Skin epidermis (tissue), 12 donors: Measurements from ENCODE around the gene PSMD12.
"Not testable (repeated sequence)": the region's sequence is repeated elsewhere in the genome, so short reads cannot be mapped to it uniquely, and the experiment has no call there.

ENCODE experiments used
- H3K27ac ChIP-seq, 21 experiments: fragments of 200-600 bp; sonication (generic) in 11 of 21; one replicate each; pipeline ENCODE4 v1.5.0; 2020; ENCODE audit warnings: mild to moderate bottlenecking in 3 of 21, inconsistent platforms in 2 of 21, moderate library complexity in 2 of 21
- H3K4me3 ChIP-seq, 7 experiments: fragments of 200-600 bp; sonication (generic) in 2 of 7; one replicate each; pipeline ENCODE4 v1.5.0; 2020; ENCODE audit warnings: inconsistent platforms in 2 of 7, mild to moderate bottlenecking in 2 of 7, moderate library complexity in 1 of 7

The PSMD12 gene

GRCh38 chr17:67366193-67367157, at the start of gene PSMD12:
Gene PSMD12, minus strand, starts transcription at chr17:67366577. Its CDS starts 58 bp downstream, at chr17:67366519.
- H3K4me3 ChIP-seq, result peak within 1 kb of the TSS; percentile 60 to 96 (median 86)
- peak within 1 kb of the TSS; percentile 67 to 99 (median 95) for H3K27ac ChIP-seq

- no peak overlapping the region for H3K4me3 ChIP-seq
- H3K27ac ChIP-seq, result no peak overlapping the region
These were observed 48.9 kb upstream of the PSMD12 start for GRCh38 chr17:67415291-67415690.

GRCh38 chr17:67414559-67414958, 48.2 kb upstream of the PSMD12 start:
- no peak overlapping the region for H3K27ac ChIP-seq
- H3K4me3 ChIP-seq, result no peak overlapping the region

- H3K27ac ChIP-seq, result no peak overlapping the region
- H3K4me3 ChIP-seq, result no peak overlapping the region
These were observed 47.8 kb upstream of the PSMD12 start for GRCh38 chr17:67414130-67414529.

- H3K4me3 ChIP-seq, result no peak overlapping the region
- H3K27ac ChIP-seq, result no peak overlapping the region
These were observed 47.0 kb upstream of the PSMD12 start for GRCh38 chr17:67413388-67413787.

GRCh38 chr17:67412941-67413340, 46.6 kb upstream of the PSMD12 start:
- Histone ChIP-seq H3K27ac (no peak overlapping the region), H3K4me3 (no peak overlapping the region)

- Histone ChIP-seq H3K27ac (no peak overlapping the region), H3K4me3 (no peak overlapping the region)
These were observed 45.7 kb upstream of the PSMD12 start for GRCh38 chr17:67412032-67412431.

GRCh38 chr17:67411397-67411796, 45.0 kb upstream of the PSMD12 start:
- H3K27ac ChIP-seq, result no peak overlapping the region
- H3K4me3 ChIP-seq, result no peak overlapping the region

- H3K27ac ChIP-seq, H3K4me3 ChIP-seq: not testable (repeated sequence)
These were observed 42.1 kb upstream of the PSMD12 start for GRCh38 chr17:67408455-67408830.

GRCh38 chr17:67403483-67403882, 37.1 kb upstream of the PSMD12 start:
- Histone ChIP-seq H3K27ac (no peak overlapping the region), H3K4me3 (no peak overlapping the region)

- Histone ChIP-seq H3K27ac (peak overlapping the region in 1 of 21 experiments; percentile 1), H3K4me3 (no peak overlapping the region)
These were observed 36.7 kb upstream of the PSMD12 start for GRCh38 chr17:67403065-67403464.

- Histone ChIP-seq H3K27ac (peak overlapping the region in 1 of 21 experiments; percentile 35), H3K4me3 (no peak overlapping the region)
These were observed 35.5 kb upstream of the PSMD12 start for GRCh38 chr17:67401598-67402504.

GRCh38 chr17:67401106-67401505, 34.7 kb upstream of the PSMD12 start:
- Histone ChIP-seq H3K27ac (no peak overlapping the region), H3K4me3 (no peak overlapping the region)

GRCh38 chr17:67400193-67400592, 33.8 kb upstream of the PSMD12 start:
- Histone ChIP-seq H3K27ac (no peak overlapping the region), H3K4me3 (no peak overlapping the region)

- Histone ChIP-seq H3K27ac (no peak overlapping the region), H3K4me3 (no peak overlapping the region)
These were observed 33.3 kb upstream of the PSMD12 start for GRCh38 chr17:67399676-67400075.

- Histone ChIP-seq H3K4me3 (no peak overlapping the region), H3K27ac (no peak overlapping the region)
These were observed 27.5 kb upstream of the PSMD12 start for GRCh38 chr17:67393809-67394397.

GRCh38 chr17:67392111-67392510, 25.7 kb upstream of the PSMD12 start:
- Histone ChIP-seq H3K27ac (peak overlapping the region in 1 of 21 experiments; percentile 58), H3K4me3 (no peak overlapping the region)

- H3K27ac ChIP-seq, result peak overlapping the region in 14 of 21 experiments; percentile 4 to 61 (median 43)
- no peak overlapping the region for H3K4me3 ChIP-seq
These were observed 24.4 kb upstream of the PSMD12 start for GRCh38 chr17:67390646-67391361.

- H3K4me3 ChIP-seq, result no peak overlapping the region
- H3K27ac ChIP-seq, result peak overlapping the region in 12 of 21 experiments; percentile 6 to 61 (median 39)
These were observed 23.7 kb upstream of the PSMD12 start for GRCh38 chr17:67390006-67390645.
